Nephron progenitor cell (in vitro differentiated cells): ENCODE data around the gene CDC42SE2.

Experiments
- DNase-seq: peaks from one replicate; pipeline ENCODE4 v3.0.0; 2021
- H3K27ac Mint-ChIP-seq: 2 replicates; pipeline ENCODE4 v1.8.0; 2021; ENCODE audit warnings: mild to moderate bottlenecking, moderate library complexity, mixed read lengths
- H3K27me3 Mint-ChIP-seq: 2 replicates; pipeline ENCODE4 v1.8.0; 2021; ENCODE audit warnings: mild to moderate bottlenecking, low read depth, mixed read lengths; ENCODE audit not compliant: poor library complexity
- H3K36me3 Mint-ChIP-seq: 2 replicates; pipeline ENCODE4 v1.8.0; 2021; ENCODE audit warnings: low read depth, mixed read lengths
- H3K4me1 Mint-ChIP-seq: 2 replicates; pipeline ENCODE4 v1.8.0; 2021; ENCODE audit warnings: mixed read lengths
- H3K4me3 Mint-ChIP-seq: 2 replicates; pipeline ENCODE4 v1.8.0; 2021; ENCODE audit warnings: mild to moderate bottlenecking, moderate library complexity, mixed read lengths
- H3K9me3 Mint-ChIP-seq: 2 replicates; pipeline ENCODE4 v1.8.0; 2021; ENCODE audit warnings: mild to moderate bottlenecking, moderate library complexity, mixed read lengths
- TF ChIP-seq, protein P1 (sequence below): fragments of 200-600 bp; sonication (generic); IDR thresholded peaks from 2 replicates; pipeline ENCODE4 v1.5.0; 2021; ENCODE audit warnings: antibody characterized with exemption

CDC42SE2 gene

DNA sequence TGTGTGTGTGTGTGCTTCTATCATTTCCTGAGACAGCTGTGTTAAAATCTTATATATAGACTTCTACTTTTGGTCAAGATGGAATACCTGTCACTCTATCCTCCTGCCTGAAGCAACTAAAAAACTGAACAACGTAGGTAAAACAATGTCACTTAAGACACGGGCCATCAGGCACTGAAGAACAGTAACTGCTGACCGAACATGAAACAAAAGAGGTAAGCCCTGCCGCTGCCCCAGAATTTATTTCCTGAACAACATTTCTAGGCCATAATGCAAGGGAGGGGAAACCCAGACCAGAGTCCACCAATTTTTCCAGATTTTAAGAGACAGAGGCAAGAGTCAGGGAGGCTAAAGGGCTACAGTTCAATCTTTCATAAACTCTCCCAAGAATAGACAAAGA lies 156.0 kb downstream of the CDC42SE2 start:
- peaks cover 30% of the 10 kb centered on the region for H3K36me3 Mint-ChIP-seq
- H3K27ac Mint-ChIP-seq: peak overlapping the region; percentile 83
- H3K4me3 Mint-ChIP-seq: no peak overlapping the region
- H3K27me3 Mint-ChIP-seq: no peaks in the 10 kb centered on the region
- TF ChIP-seq, protein P1, sequence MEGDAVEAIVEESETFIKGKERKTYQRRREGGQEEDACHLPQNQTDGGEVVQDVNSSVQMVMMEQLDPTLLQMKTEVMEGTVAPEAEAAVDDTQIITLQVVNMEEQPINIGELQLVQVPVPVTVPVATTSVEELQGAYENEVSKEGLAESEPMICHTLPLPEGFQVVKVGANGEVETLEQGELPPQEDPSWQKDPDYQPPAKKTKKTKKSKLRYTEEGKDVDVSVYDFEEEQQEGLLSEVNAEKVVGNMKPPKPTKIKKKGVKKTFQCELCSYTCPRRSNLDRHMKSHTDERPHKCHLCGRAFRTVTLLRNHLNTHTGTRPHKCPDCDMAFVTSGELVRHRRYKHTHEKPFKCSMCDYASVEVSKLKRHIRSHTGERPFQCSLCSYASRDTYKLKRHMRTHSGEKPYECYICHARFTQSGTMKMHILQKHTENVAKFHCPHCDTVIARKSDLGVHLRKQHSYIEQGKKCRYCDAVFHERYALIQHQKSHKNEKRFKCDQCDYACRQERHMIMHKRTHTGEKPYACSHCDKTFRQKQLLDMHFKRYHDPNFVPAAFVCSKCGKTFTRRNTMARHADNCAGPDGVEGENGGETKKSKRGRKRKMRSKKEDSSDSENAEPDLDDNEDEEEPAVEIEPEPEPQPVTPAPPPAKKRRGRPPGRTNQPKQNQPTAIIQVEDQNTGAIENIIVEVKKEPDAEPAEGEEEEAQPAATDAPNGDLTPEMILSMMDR: no peak
- peaks cover 10% of the 10 kb centered on the region for H3K4me1 Mint-ChIP-seq
- H3K9me3 Mint-ChIP-seq: no peaks in the 10 kb centered on the region
- DNase-seq: no peak

DNA sequence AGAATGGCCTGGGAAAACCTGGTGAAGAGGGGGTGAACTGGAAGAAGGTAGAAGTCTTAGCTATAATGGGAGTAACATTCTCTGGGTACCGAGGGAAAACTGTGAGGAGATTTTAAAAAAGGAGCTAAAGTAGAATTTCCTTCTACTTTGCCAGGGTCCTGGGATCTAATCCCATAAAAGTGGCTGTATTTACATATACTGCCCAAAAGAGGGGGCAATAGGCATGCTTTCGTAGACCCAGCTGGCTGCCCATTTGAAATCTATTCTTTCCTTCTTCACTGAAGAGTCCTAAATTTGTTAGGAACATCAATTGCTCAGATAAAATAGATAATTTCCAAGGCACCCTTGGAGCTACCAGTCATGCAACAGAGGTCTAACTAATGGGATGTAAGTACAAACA lies 159.2 kb downstream of the CDC42SE2 start:
- no peak overlapping the region for H3K4me3 Mint-ChIP-seq
- H3K27ac Mint-ChIP-seq: no peak overlapping the region
- DNase-seq: no peak
- no peaks in the 10 kb centered on the region for H3K27me3 Mint-ChIP-seq
- H3K36me3 Mint-ChIP-seq: peaks cover 35% of the 10 kb centered on the region
- peaks cover 10% of the 10 kb centered on the region for H3K4me1 Mint-ChIP-seq
- TF ChIP-seq, protein P1: peak; percentile 41
- no peaks in the 10 kb centered on the region for H3K9me3 Mint-ChIP-seq

DNA sequence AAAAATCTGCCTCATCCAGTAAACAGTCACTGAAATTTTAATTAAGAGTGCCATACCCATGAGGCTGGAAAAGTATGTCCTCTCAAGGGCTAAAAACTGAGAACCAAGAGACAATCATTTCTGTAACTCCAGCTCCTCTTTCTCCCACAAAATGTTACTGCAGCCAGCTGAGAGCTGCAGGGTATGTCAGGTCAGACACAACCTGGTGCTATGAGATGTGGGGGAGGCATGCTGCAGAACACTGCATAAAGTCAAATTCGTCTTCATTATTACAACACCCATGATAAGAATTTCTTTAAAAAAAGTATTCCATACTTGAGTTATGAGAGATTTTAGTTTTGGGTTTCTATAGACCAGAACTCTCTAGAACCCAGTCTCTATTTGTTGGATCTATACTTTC lies 162.2 kb downstream of the CDC42SE2 start:
- no peak overlapping the region for H3K4me3 Mint-ChIP-seq

DNA sequence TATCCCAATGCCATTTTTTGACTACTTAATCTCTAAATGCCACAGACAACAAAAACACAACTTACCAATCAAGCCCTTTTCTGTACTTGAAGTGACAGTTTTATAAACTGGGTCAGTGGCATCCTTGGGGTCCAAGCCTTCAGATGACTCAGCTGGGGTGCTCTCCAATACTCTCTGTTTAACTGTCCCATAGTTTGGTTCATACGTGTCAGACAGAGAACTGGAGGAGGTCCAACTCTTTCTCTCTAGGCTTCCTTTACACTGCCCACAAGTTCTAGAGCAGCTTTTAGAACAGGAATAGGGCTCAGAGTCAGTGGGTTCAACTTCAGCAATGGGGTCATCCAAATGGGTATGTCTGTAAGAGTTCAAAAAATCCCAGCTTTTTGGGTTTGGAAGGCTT lies 166.9 kb downstream of the CDC42SE2 start:
- peaks cover 62% of the 10 kb centered on the region for H3K36me3 Mint-ChIP-seq
- no peak overlapping the region for H3K27ac Mint-ChIP-seq
- TF ChIP-seq, protein P1: no peak

More for the DNA sequence above, 162.2 kb downstream of the CDC42SE2 start:
- DNase-seq: no peak
- H3K27ac Mint-ChIP-seq: no peak overlapping the region
- H3K4me1 Mint-ChIP-seq: no peaks in the 10 kb centered on the region
- no peaks in the 10 kb centered on the region for H3K27me3 Mint-ChIP-seq
- TF ChIP-seq, protein P1: no peak
- no peaks in the 10 kb centered on the region for H3K9me3 Mint-ChIP-seq
- H3K36me3 Mint-ChIP-seq: peaks cover 42% of the 10 kb centered on the region

DNA sequence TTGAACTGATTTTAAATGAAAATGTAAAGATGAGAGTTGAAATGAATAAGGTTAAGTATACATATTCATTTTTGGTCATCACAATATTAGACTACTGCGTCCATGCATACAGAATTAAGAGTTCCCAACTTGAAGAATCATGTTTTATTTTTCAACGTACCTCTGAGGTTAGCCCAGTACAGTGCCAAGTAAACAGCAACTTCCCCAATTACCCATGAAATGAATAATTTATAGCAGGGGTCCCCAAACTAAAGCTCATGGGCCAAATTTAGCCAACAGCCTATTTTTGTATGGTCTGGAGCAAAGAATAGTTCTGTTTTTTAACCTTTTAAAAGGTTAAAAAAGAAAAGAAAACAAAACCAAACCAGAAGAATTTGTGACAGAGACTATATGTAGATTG lies 167.9 kb downstream of the CDC42SE2 start:
- TF ChIP-seq, protein P1: no peak
- Mint-ChIP-seq H3K4me1 (no peaks in the 10 kb centered on the region), H3K4me3 (no peak overlapping the region)

More for the DNA sequence above, 166.9 kb downstream of the CDC42SE2 start:
- Mint-ChIP-seq H3K27me3 (no peaks in the 10 kb centered on the region), H3K4me3 (no peak overlapping the region), H3K4me1 (no peaks in the 10 kb centered on the region), H3K9me3 (no peaks in the 10 kb centered on the region)
- DNase-seq: no peak

DNA sequence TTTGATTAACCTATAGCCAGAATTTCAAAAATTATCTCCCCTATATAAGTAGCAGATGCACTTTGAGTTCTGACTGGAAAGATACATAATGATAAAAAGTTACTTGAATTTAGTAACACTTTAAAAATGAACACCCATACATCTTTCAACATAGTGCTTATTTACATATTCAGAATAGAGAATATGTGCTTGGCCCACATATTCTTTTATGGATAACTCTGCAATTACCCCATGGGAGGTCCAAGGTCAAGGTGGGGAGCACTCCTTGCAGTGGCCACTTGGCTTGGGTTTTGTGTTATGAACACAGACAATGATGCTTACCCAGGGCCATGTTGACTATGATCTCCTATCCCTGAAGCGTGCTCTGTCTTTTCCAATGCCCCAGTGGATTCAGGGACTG lies 169.3 kb downstream of the CDC42SE2 start:
- no peaks in the 10 kb centered on the region for H3K9me3 Mint-ChIP-seq
- TF ChIP-seq, protein P1: no peak
- H3K4me3 Mint-ChIP-seq: no peak overlapping the region
- no peak overlapping the region for H3K27ac Mint-ChIP-seq
- H3K36me3 Mint-ChIP-seq: peaks cover 73% of the 10 kb centered on the region
- no peaks in the 10 kb centered on the region for H3K27me3 Mint-ChIP-seq
- no peaks in the 10 kb centered on the region for H3K4me1 Mint-ChIP-seq
- DNase-seq: no peak

More for the DNA sequence above, 167.9 kb downstream of the CDC42SE2 start:
- H3K27me3 Mint-ChIP-seq: no peaks in the 10 kb centered on the region
- no peak overlapping the region for H3K27ac Mint-ChIP-seq
- H3K9me3 Mint-ChIP-seq: no peaks in the 10 kb centered on the region
- no peak for DNase-seq
- H3K36me3 Mint-ChIP-seq: peaks cover 62% of the 10 kb centered on the region
